Stimulated activated CD4-positive, alpha-beta T cell treated with anti-CD3 and anti-CD28 coated beads, Interleukin-15, amount 100 ng/mL, for 1 hour (primary cell): ENCODE data around the gene NCAPD2.
"Not testable (repeated sequence)": the region's sequence is repeated elsewhere in the genome, so short reads cannot be mapped to it uniquely, and the experiment has no call there.

Source experiments
- DNase-seq, 2 donors: peaks; one replicate each; pipeline ENCODE4 v3.0.0-alpha.2; 2020; ENCODE audit warnings: low read depth in 1 of 2, low spot score in 1 of 2

The NCAPD2 gene

DNA sequence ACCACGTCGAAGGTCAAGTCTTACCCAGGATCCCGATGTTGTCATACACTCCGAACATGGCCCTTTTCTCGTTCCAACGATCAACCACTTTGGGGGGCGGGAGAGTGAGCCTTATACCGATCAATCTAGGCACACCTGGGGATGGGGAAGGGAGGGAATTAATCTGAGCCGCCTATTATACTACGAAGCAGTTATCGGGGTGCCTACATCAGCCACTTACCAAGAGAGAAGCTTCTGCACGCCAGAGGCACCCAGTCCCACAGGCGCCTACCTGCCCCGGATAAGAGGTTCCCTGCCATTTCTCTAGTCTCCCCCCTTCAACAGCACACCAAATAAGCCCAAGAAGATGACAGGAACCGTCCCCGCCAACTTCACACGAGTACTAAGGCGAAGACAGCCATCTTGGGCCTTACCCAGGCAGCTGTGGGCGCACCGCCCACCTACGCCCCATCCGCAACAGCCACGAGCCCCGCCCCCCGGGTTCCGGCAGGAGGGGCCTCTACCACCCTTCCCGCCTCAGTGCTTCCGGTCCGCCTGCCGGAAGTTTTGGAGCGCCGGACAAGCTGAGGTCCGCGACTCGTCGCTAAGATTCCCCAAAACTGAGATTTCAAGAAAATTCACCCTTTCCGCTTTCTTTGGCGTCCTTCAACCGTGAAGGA lies 935 bp upstream of the NCAPD2 start, which contains the start of gene MRPL51:
TSS of gene MRPL51 (minus strand) at position 425 of the 659 bp plus-strand sequence. CDS start at position 299, 126 bp downstream.
- DNase-seq, result peak; percentile 95 to 98

GRCh38 chr12:6494258-6494743 lies 399 bp downstream of the NCAPD2 start:
- no peak for DNase-seq

GRCh38 chr12:6494968-6495367 lies 1.1 kb downstream of the NCAPD2 start:
- no peak for DNase-seq

- not testable (repeated sequence) for DNase-seq
These were observed 3.4 kb downstream of the NCAPD2 start for GRCh38 chr12:6497291-6497690.

GRCh38 chr12:6500466-6500865 lies 6.6 kb downstream of the NCAPD2 start:
- no peak for DNase-seq

GRCh38 chr12:6507102-6507998 lies 13.4 kb downstream of the NCAPD2 start:
- DNase-seq, result no peak

DNA sequence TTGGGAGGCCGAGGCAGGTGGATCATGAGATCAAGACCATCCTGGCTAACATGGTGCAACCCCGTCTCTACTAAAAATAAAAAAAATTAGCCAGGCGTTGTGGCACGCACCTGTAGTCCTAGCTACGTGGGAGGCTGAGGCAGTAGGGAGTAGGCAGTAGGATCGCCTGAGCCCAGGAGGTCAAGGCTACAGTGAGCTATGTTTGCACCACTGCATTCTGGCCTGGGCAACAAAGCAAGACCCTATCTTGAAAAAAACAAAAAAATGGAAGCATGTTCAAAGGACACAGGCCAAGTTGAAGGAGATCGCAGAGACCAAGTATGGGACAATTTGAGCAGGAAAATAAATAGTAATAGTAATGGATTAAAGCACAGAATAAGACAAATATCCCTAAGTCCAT lies 14.2 kb downstream of the NCAPD2 start:
- DNase-seq, result no peak

DNA sequence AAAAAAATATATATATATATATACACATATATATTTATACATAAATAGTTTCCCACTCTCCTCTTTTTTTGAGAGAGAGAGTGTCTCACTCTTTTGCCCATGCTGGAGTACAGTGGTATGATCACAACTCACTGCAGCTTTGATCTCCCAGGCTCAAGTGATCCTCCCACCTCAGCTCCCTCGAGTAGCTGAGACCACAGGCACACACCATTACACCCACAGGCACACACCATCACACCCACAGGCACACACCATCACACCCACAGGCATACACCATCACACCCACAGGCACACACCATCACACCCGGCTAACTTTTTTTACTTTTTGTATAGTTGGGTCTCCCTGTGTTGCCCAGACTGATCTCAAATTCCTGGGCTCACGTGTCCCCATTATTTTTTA lies 26.3 kb downstream of the NCAPD2 start:
- no peak for DNase-seq

- no peak for DNase-seq
These were observed 28.3 kb downstream of the NCAPD2 start for GRCh38 chr12:6522193-6522592.

- DNase-seq, result no peak
These were observed 29.8 kb downstream of the NCAPD2 start for GRCh38 chr12:6523708-6524107.

DNA sequence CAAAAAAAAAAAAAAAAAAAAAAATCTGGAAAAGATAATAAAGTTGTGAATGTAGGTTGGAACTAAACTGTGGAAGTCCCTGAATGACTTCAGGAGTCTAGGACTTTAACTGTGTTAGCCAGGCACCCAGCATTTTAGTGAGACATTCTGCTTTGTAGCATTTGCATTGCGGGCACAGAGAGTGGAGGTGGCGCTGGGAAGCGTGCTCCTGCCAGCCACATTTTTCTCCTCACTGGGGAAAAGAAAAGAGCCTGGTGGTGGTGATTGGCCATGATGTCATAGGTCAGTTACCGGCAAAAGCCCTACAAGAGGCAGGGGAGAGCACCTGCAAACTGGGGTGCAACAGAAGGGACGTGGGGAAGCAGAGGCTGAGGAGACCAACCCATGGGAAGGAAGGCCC lies 30.7 kb downstream of the NCAPD2 start:
- no peak for DNase-seq

DNA sequence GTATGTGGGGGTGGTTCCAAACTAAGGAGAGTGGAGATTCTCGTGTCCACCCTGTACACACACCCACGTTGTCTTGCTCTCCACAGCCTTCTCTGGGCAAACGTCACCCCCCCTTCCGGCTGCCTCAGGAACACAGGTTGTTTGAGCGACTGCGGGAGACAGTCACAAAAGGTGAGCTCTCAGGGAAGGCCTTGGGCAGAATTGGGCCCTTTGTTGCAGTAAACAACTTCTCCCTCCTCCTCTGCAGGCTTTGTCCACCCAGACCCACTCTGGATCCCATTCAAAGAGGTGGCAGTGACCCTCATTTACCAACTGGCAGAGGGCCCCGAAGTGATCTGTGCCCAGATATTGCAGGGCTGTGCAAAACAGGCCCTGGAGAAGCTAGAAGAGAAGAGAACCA lies 32.3 kb downstream of the NCAPD2 start:
- DNase-seq, result no peak

DNA sequence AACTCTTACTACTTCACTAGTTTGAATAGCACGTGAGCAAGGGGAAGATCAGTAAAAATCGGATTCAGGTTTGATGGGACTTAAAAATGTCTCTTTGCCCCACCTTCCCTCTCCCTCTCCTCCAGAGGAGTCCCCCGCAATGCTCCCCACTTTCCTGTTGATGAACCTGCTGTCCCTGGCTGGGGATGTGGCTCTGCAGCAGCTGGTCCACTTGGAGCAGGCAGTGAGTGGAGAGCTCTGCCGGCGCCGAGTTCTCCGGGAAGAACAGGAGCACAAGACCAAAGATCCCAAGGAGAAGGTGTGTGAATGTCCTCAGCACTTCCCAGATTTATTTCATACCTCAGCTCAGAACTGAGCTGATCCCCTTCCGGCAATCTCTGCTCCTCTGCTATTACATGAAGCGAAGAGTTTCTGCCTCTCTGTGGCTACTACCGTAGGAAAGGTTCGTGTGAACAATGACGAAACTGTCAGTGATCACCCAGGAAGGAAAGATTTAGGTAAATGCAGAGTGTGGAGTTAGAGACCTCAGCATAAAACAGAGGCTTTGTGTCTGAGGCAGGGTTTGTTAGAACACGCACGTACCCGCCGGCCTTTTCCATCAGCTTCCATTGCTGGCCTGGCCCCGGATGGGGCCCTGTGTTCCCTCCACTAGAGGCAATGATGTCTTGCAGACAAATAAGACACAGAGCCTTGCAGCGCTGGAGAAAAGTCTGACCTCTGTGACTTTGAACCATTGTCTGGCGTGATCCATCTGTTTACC lies 33.0 kb downstream of the NCAPD2 start:
- no peak for DNase-seq

GRCh38 chr12:6527711-6528110 lies 33.8 kb downstream of the NCAPD2 start:
- DNase-seq, result no peak

DNA sequence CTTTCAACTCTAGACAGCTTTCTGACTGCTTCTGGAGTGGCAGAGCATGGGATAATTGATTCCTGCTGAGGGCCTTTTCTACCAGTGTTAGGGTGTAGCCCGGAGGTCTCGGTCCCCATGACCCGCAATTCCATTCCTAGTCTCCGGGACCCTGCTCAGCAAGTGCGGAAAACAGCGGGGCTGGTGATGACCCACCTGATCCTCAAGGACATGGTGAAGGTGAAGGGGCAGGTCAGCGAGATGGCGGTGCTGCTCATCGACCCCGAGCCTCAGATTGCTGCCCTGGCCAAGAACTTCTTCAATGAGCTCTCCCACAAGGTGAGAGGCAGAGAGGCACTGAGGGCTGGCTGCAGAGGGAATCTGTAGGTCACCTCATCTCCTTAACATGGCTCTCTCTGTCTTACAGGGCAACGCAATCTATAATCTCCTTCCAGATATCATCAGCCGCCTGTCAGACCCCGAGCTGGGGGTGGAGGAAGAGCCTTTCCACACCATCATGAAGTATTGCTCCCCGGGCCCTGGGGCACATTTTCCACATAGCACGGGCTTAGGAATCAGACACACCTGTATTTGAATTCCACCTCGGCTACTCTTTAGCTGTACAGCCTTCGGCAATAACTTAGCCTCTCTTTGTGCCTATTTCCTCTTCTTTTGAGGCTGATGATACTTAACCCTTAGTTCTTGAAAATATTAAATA lies 34.8 kb downstream of the NCAPD2 start:
- DNase-seq, result no peak

- DNase-seq, result no peak
These were observed 35.4 kb downstream of the NCAPD2 start for GRCh38 chr12:6529291-6529737.

- no peak for DNase-seq
These were observed 36.8 kb downstream of the NCAPD2 start for GRCh38 chr12:6530576-6531260.

GRCh38 chr12:6532051-6532926 lies 38.4 kb downstream of the NCAPD2 start:
- DNase-seq, result peak; percentile 61 to 64
